Raji (cell line): ENCODE measurements around the gene CHST3.

Experiments used
- POLR2A ChIP-seq: IDR thresholded peaks from 2 replicates; pipeline ENCODE4 v1.6.1; 2011; ENCODE audit warnings: low read depth, low read length, control low read depth; ENCODE audit not compliant: insufficient read depth

Gene CHST3

GRCh38 chr10:72045586-72045985, 81.4 kb downstream of the CHST3 start:
- TF ChIP-seq POLR2A = no peak

- no peak for TF ChIP-seq POLR2A
Observed at GRCh38 chr10:72048450-72049124, 84.4 kb downstream of the CHST3 start.

GRCh38 chr10:72049472-72049871, 85.3 kb downstream of the CHST3 start:
- no peak for TF ChIP-seq POLR2A

GRCh38 chr10:72049969-72050781, 86.0 kb downstream of the CHST3 start:
- TF ChIP-seq POLR2A = no peak

GRCh38 chr10:72050873-72051272, 86.7 kb downstream of the CHST3 start:
- no peak for TF ChIP-seq POLR2A

DNA sequence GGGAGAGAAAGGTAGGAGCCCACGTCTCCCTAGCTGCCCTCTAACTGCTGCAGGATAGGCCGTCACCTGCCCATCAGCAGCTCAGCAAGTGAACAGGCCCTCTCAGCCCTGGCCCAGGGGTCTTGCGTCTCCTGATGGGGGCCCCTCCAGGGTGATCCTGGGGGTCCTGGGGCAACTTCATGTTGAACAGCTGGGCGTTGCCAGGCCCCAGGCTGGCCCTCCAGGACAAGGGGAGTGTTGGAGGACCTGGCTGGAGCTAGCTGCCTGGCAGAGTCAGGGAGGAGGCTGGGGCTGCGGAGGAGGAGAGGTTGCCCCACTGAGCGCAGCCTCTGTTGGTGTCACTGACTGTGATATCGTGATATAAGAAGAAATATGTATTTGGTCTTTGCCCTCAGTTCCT, 89.5 kb downstream of the CHST3 start:
- TF ChIP-seq POLR2A = no peak

DNA sequence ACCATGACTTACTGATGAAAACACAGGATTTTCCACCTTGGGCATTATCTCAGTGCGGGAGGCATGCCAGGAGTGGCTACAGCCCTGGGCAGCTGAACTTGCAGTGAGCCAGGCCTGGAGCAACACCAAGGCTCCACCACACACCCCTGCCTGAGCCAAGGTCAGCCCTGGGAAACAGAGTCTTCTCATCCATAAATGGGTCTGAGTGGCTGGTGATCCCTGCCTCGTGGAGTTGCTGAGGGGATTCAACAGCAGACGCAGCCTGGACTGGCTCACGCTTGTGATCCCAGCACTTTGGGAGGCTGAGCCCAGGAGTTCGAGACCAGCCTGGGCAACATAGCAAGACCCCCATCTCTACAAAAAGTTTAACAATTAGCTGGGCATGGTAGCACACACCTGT, 91.9 kb downstream of the CHST3 start:
- TF ChIP-seq POLR2A = no peak

DNA sequence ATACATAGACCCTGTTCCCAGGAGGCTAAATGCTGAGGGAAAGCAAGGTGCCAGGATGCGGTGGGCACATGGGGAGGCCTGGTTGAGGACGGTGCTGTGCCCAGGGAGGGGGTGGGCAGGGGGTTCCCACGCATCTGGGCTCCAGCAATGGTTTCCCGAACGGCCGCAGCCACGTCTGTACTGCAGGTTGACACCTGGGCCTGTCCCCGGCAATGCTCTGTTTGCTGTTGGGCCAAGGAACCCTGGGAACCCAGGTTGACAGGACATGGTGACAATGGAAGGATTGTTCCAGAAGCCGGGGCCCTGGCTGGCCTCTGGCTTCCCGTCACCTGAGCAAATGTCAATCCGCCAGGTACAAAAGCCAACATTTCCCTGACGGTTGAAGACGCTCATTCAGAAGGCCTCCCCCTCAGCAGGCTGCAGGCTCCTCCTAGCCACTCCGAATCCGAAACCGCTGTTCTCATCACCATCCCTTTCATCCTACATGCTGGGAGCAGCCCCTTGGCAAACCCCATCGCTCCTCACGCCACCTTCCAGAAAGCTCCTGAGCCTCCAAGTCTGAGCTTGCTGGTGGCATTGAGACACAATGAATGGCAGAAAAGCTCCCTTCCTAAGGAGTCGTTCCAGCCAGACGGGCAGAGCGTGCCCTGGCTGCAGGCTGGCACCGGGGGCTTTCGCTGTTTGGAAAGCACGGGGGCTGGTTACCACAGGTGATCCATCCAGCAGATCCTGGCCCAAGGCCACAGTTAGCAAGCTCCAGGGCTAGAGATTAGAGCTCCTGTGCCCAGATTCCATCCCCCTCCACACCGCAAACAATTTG, 92.9 kb downstream of the CHST3 start:
- TF ChIP-seq POLR2A = no peak

DNA sequence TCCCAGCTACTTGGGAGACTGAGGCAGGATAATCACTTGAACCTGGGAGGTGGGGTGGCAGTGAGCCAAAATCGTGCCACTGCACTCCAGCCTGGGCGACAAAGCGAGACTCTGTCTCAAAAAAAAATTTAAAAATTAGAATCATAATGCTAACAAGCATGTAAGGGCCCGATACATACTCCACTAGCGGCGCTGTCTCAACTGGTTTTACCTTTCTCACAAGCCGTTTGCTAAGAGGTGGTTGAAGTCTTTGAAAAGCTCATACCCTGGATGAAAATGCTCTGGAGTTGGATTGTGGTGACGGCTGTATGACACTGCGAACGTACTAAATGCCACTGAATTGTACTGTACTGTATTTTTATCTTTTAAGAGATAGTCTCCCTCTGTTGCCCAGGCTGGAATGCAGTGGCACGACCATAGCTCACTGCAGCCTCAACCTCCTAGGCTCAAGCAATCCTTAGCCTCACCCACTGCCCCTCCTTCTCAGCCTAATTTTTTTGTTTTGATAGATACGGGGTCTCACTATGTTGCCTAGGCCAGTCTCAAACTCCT, 94.2 kb downstream of the CHST3 start:
- no peak for TF ChIP-seq POLR2A

GRCh38 chr10:72058989-72059842, 95.0 kb downstream of the CHST3 start:
- TF ChIP-seq POLR2A = no peak

- no peak for TF ChIP-seq POLR2A
Observed at GRCh38 chr10:72059843-72060822, 95.9 kb downstream of the CHST3 start.

DNA sequence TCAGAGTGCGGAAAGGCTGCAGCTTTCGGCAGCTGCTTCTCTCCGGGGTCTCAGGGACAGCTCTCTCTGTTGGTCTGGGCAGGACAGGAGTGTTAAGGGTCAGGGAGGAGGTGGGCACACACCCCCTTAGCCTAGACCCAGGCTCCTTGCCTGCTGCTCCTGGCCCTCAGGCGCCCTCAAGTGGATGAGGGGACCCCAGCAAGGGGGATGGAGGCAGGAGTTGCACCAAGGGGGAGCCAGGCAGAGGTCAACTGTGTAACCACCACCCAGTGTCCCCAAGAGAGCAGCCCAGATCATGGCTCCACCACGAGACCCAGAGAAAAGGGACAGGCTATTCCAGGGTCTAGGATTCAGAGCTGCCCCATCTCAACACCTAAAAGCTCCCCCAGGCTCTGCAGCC, 97.3 kb downstream of the CHST3 start:
- TF ChIP-seq POLR2A = no peak

GRCh38 chr10:72061930-72062329, 97.7 kb downstream of the CHST3 start:
- TF ChIP-seq POLR2A = no peak
